Neural progenitor cell (in vitro differentiated cells): Measurements from ENCODE around the gene PPM1N. TPM values are rescaled to one million over a fixed set of nuclear protein-coding genes. Genes with fewer than 3 reads are reported as not detected.

Experiments
- DNase-seq: peaks from one replicate; pipeline ENCODE4 v3.0.0-alpha.2; 2016; ENCODE audit warnings: low spot score
- H2AFZ ChIP-seq: fragments of 200-600 bp; sonication (generic); replicated peaks from 2 replicates; pipeline ENCODE4 v1.6.1; 2016; ENCODE audit warnings: antibody characterized with exemption
- H3F3A ChIP-seq: fragments of 200-600 bp; sonication (generic); 2 replicates; pipeline ENCODE4 v1.6.1; 2016; ENCODE audit warnings: antibody characterized with exemption, low read depth
- H3K27ac ChIP-seq: fragments of 200-600 bp; sonication (generic); 2 replicates; pipeline ENCODE4 v1.5.1; 2016; ENCODE audit warnings: mild to moderate bottlenecking
- H3K27me3 ChIP-seq: fragments of 200-600 bp; sonication (generic); 2 replicates; pipeline ENCODE4 v1.6.1; 2016; ENCODE audit warnings: mild to moderate bottlenecking, moderate library complexity
- H3K36me3 ChIP-seq: fragments of 200-600 bp; sonication (generic); 2 replicates; pipeline ENCODE4 v1.5.1; 2016
- H3K4me1 ChIP-seq: fragments of 200-600 bp; sonication (generic); 2 replicates; pipeline ENCODE4 v1.6.1; 2016; ENCODE audit warnings: mixed run types
- H3K4me2 ChIP-seq: fragments of 200-600 bp; sonication (generic); 2 replicates; pipeline ENCODE4 v1.6.1; 2016
- H3K4me3 ChIP-seq: fragments of 200-600 bp; sonication (generic); 2 replicates; pipeline ENCODE4 v1.5.1; 2016
- H3K79me2 ChIP-seq: fragments of 200-600 bp; sonication (generic); 2 replicates; pipeline ENCODE4 v1.6.1; 2016; ENCODE audit warnings: low read depth
- H3K9ac ChIP-seq: fragments of 200-600 bp; sonication (generic); 2 replicates; pipeline ENCODE4 v1.6.1; 2016
- H3K9me3 ChIP-seq: fragments of 200-600 bp; sonication (generic); 2 replicates; pipeline ENCODE4 v1.5.1; 2016; ENCODE audit warnings: low read depth
- H4K20me1 ChIP-seq: fragments of 200-600 bp; sonication (generic); 2 replicates; pipeline ENCODE4 v1.6.1; 2016; ENCODE audit warnings: low read depth
- H3K27ac Mint-ChIP-seq: 3 replicates; pipeline ENCODE4 v1.8.0; 2021; ENCODE audit warnings: mixed read lengths
- H3K27me3 Mint-ChIP-seq: 2 replicates; pipeline ENCODE4 v1.8.0; 2022; ENCODE audit warnings: low read depth, mild to moderate bottlenecking, inconsistent platforms, moderate library complexity, mixed read lengths; ENCODE audit not compliant: insufficient read depth
- H3K36me3 Mint-ChIP-seq: 3 replicates; pipeline ENCODE4 v1.8.0; 2021; ENCODE audit warnings: mixed read lengths
- H3K4me1 Mint-ChIP-seq: 3 replicates; pipeline ENCODE4 v1.8.0; 2021; ENCODE audit warnings: mixed read lengths
- H3K4me3 Mint-ChIP-seq: 3 replicates; pipeline ENCODE4 v1.8.0; 2021; ENCODE audit warnings: mild to moderate bottlenecking, moderate library complexity, mixed read lengths
- H3K9me3 Mint-ChIP-seq: 3 replicates; pipeline ENCODE4 v1.8.0; 2020; ENCODE audit warnings: mixed read lengths
- CTCF ChIP-seq: fragments of 200-600 bp; sonication (generic); IDR thresholded peaks from 2 replicates; pipeline ENCODE4 v1.5.1; 2017; ENCODE audit warnings: antibody characterized with exemption, mild to moderate bottlenecking
- EZH2 ChIP-seq: fragments of 200-600 bp; sonication (generic); IDR thresholded peaks from 2 replicates; pipeline ENCODE4 v1.6.1; 2017; ENCODE audit warnings: antibody characterized with exemption, mild to moderate bottlenecking, moderate library complexity
- EZH2phosphoT487 ChIP-seq: fragments of 200-600 bp; sonication (generic); IDR thresholded peaks from 2 replicates; pipeline ENCODE4 v1.6.1; 2017; ENCODE audit warnings: antibody characterized with exemption
- total RNA-seq: library from RNA; depleted of rRNA; stranded (reverse); fragments of >200 nt; gene quantifications from 2 replicates; pipeline ENCODE4 v1.2.3, GENCODE V29; 2015; ENCODE audit warnings: low replicate concordance

PPM1N gene
- total RNA-seq, 1 donor from 2014 or later, result 2.4 TPM

- Histone ChIP-seq H3K4me1 (peaks cover 4% of the 10 kb centered on the region), H3K4me3 (no peak overlapping the region)
Measured at GRCh38 chr19:45456500-45456815, 41.8 kb upstream of the PPM1N start.

GRCh38 chr19:45457776-45458175 is 40.5 kb upstream of the PPM1N start:
- Histone ChIP-seq H3K36me3 (no peaks in the 10 kb centered on the region), H3K27me3 (no peaks in the 10 kb centered on the region), H3K4me2 (no peak overlapping the region), H3K4me1 (peaks cover 4% of the 10 kb centered on the region), H3K4me3 (no peak overlapping the region), H3K79me2 (no peaks in the 10 kb centered on the region), H3F3A (no peaks in the 10 kb centered on the region), H2AFZ (no peak overlapping the region), H4K20me1 (no peaks in the 10 kb centered on the region), H3K9me3 (no peaks in the 10 kb centered on the region), H3K9ac (no peak overlapping the region), H3K27ac (no peak overlapping the region)
- TF ChIP-seq EZH2phosphoT487, result no peak
- no peak for TF ChIP-seq EZH2
- no peak for TF ChIP-seq CTCF
- DNase-seq, result no peak
- Mint-ChIP-seq H3K27ac (peak overlapping the region; percentile 83), H3K36me3 (no peaks in the 10 kb centered on the region), H3K27me3 (peaks cover 13% of the 10 kb centered on the region), H3K4me1 (peaks cover 18% of the 10 kb centered on the region), H3K9me3 (no peaks in the 10 kb centered on the region), H3K4me3 (peak overlapping the region; percentile 57)

More at GRCh38 chr19:45456500-45456815, 41.8 kb upstream of the PPM1N start:
- H3K79me2 ChIP-seq, result no peaks in the 10 kb centered on the region
- no peaks in the 10 kb centered on the region for H4K20me1 ChIP-seq
- TF ChIP-seq CTCF, result no peak
- H3K4me2 ChIP-seq, result no peak overlapping the region
- Mint-ChIP-seq H3K27ac (peak overlapping the region; percentile 25), H3K4me3 (no peak overlapping the region), H3K9me3 (peaks cover under 1% of the 10 kb centered on the region), H3K27me3 (peaks cover 22% of the 10 kb centered on the region), H3K36me3 (no peaks in the 10 kb centered on the region), H3K4me1 (peaks cover 22% of the 10 kb centered on the region)
- no peaks in the 10 kb centered on the region for H3K36me3 ChIP-seq
- no peaks in the 10 kb centered on the region for H3K9me3 ChIP-seq
- DNase-seq, result no peak
- no peak overlapping the region for H2AFZ ChIP-seq
- peaks cover 12% of the 10 kb centered on the region for H3K27me3 ChIP-seq
- no peak overlapping the region for H3K27ac ChIP-seq
- no peak overlapping the region for H3K9ac ChIP-seq
- peaks cover 11% of the 10 kb centered on the region for H3F3A ChIP-seq

- no peaks in the 10 kb centered on the region for H3K9me3 ChIP-seq
- no peak for TF ChIP-seq CTCF
- TF ChIP-seq EZH2phosphoT487, result no peak
- TF ChIP-seq EZH2, result no peak
- no peak overlapping the region for H3K27ac ChIP-seq
- Mint-ChIP-seq H3K4me3 (peak overlapping the region; percentile 9), H3K9me3 (no peaks in the 10 kb centered on the region), H3K27ac (no peak overlapping the region), H3K4me1 (peaks cover 16% of the 10 kb centered on the region), H3K27me3 (peaks cover 15% of the 10 kb centered on the region), H3K36me3 (no peaks in the 10 kb centered on the region)
- no peak overlapping the region for H2AFZ ChIP-seq
- no peak overlapping the region for H3K4me2 ChIP-seq
- H4K20me1 ChIP-seq, result no peaks in the 10 kb centered on the region
- no peak for DNase-seq
- H3K36me3 ChIP-seq, result no peaks in the 10 kb centered on the region
- H3K27me3 ChIP-seq, result peaks cover 2% of the 10 kb centered on the region
- H3K9ac ChIP-seq, result no peak overlapping the region
- H3K79me2 ChIP-seq, result no peaks in the 10 kb centered on the region
- H3K4me3 ChIP-seq, result no peak overlapping the region
- peaks cover 6% of the 10 kb centered on the region for H3F3A ChIP-seq
- peaks cover 1% of the 10 kb centered on the region for H3K4me1 ChIP-seq
Measured at GRCh38 chr19:45460807-45461347, 37.4 kb upstream of the PPM1N start.
